HepG2 (cell line): ENCODE data around the gene ATG13. TPM values are rescaled to one million over a fixed set of nuclear protein-coding genes. Genes with fewer than 3 reads are reported as not detected.
A peak's percentile ranks its signal among the peaks of the same experiment; 100 is the strongest.

ENCODE experiments used
- DMTF1 ChIP-seq: sonication (generic); formaldehyde crosslinking; IDR thresholded peaks from 2 replicates; pipeline ENCODE4 v1.4.0; 2020; ENCODE audit warnings: mild to moderate bottlenecking, missing genetic modification reagents
- EHMT2 ChIP-seq: fragments of 200-600 bp; sonication (generic); IDR thresholded peaks from 2 replicates; pipeline ENCODE4 v1.7.0; 2017; ENCODE audit warnings: antibody characterized with exemption, low read depth, low read length, borderline replicate concordance
- FOXC1 ChIP-seq: sonication (generic); formaldehyde crosslinking; IDR thresholded peaks from 2 replicates; pipeline ENCODE4 v1.8.0; 2022; ENCODE audit warnings: mild to moderate bottlenecking, missing genetic modification reagents, borderline replicate concordance
- KLF13 ChIP-seq: sonication (generic); formaldehyde crosslinking; IDR thresholded peaks from 2 replicates; pipeline ENCODE4 v1.4.0; 2020; ENCODE audit warnings: mild to moderate bottlenecking, missing genetic modification reagents
- NR2F6 ChIP-seq, 2 experiments: IDR thresholded peaks; 2 replicates each; pipeline ENCODE4 v1.6.1; 2016; ENCODE audit warnings: antibody characterized with exemption in 1 of 2, mild to moderate bottlenecking in 1 of 2
- PRPF4 ChIP-seq: fragments of 200-400 bp; formaldehyde crosslinking; IDR thresholded peaks from 2 replicates; pipeline ENCODE4 v1.6.1; 2016; ENCODE audit warnings: low read length, low read depth; ENCODE audit not compliant: poor library complexity, severe bottlenecking
- SAP130 ChIP-seq: IDR thresholded peaks from 2 replicates; pipeline ENCODE4 v1.6.1; 2016; ENCODE audit warnings: low read depth
- STAG1 ChIP-seq: sonication (generic); formaldehyde crosslinking; IDR thresholded peaks from 2 replicates; pipeline ENCODE4 v1.4.0; 2020; ENCODE audit warnings: missing genetic modification reagents
- TFDP1 ChIP-seq: IDR thresholded peaks from 2 replicates; pipeline ENCODE4 v1.6.1; 2016; ENCODE audit warnings: missing compliant biosample characterization, missing genetic modification reagents, borderline replicate concordance
- TP53 ChIP-seq: sonication (generic); formaldehyde crosslinking; conservative IDR thresholded peaks from 2 replicates; pipeline ENCODE4 v1.4.0; 2020; ENCODE audit warnings: missing genetic modification reagents
- ZNF230 ChIP-seq: sonication (generic); formaldehyde crosslinking; IDR thresholded peaks from 2 replicates; pipeline ENCODE4 v1.4.0; 2020; ENCODE audit warnings: mild to moderate bottlenecking, missing genetic modification reagents
- ZNF33B ChIP-seq: sonication (generic); formaldehyde crosslinking; IDR thresholded peaks from 2 replicates; pipeline ENCODE4 v1.5.1; 2020; ENCODE audit warnings: mild to moderate bottlenecking, missing genetic modification reagents
- ZNF484 ChIP-seq: sonication (generic); formaldehyde crosslinking; IDR thresholded peaks from 2 replicates; pipeline ENCODE4 v1.5.1; 2020; ENCODE audit warnings: mild to moderate bottlenecking, low read depth, missing genetic modification reagents, borderline replicate concordance
- ZNF616 ChIP-seq: sonication (generic); formaldehyde crosslinking; IDR thresholded peaks from 2 replicates; pipeline ENCODE4 v1.5.0; 2020; ENCODE audit warnings: low read depth, mild to moderate bottlenecking, missing genetic modification reagents
- ZNF703 ChIP-seq: sonication (generic); formaldehyde crosslinking; IDR thresholded peaks from 2 replicates; pipeline ENCODE4 v1.5.1; 2020; ENCODE audit warnings: missing genetic modification reagents, mild to moderate bottlenecking, moderate library complexity, borderline replicate concordance
- ZNF772 ChIP-seq: sonication (generic); formaldehyde crosslinking; IDR thresholded peaks from 2 replicates; pipeline ENCODE4 v1.5.0; 2020; ENCODE audit warnings: mild to moderate bottlenecking, missing genetic modification reagents
- polyA plus RNA-seq, 8 experiments: library from polyadenylated mRNA; depleted of rRNA in 3 of 8; stranded (reverse) in 7 of 8; unstranded in 1 of 8; fragments of >200 nt; fragmentation: Illumina TruSeq in 4 of 8; extraction: Trizol in 4 of 8; gene quantifications; 2 replicates each; pipeline versions ENCODE4 v1.2.1 to v1.2.3, GENCODE V29; 2011 to 2016; ENCODE audit warnings: low read depth in 4 of 8, missing spikeins in 1 of 8, mixed read lengths in 1 of 8; ENCODE audit not compliant: insufficient read depth in 1 of 8
- total RNA-seq, 5 experiments: library from RNA; depleted of rRNA; stranded (reverse); fragments of >200 nt; fragmentation: Illumina TruSeq; extraction: Trizol; gene quantifications; 2 replicates each; pipeline ENCODE4 v1.2.3, GENCODE V29; 2016; ENCODE audit warnings: low read depth in 1 of 5
- TF ChIP-seq, protein P1 (sequence below): sonication (generic); formaldehyde crosslinking; IDR thresholded peaks from 2 replicates; pipeline ENCODE4 v1.8.1; 2023; ENCODE audit warnings: mild to moderate bottlenecking, missing genetic modification reagents
- TF ChIP-seq, protein P2 (sequence below): sonication (generic); formaldehyde crosslinking; conservative IDR thresholded peaks from 2 replicates; pipeline ENCODE4 v1.8.0; 2022; ENCODE audit warnings: mild to moderate bottlenecking, moderate library complexity, missing genetic modification reagents
- TF ChIP-seq, protein P3 (sequence below): sonication (generic); formaldehyde crosslinking; IDR thresholded peaks from 2 replicates; pipeline ENCODE4 v1.4.0; 2020; ENCODE audit warnings: mild to moderate bottlenecking, missing genetic modification reagents, borderline replicate concordance

Gene ATG13
- total and polyA plus RNA-seq, 2 of the 13 experiments (the other 11 are each of a cell fraction or from before 2014, with no cell fraction given), result 55.0 to 77.3 TPM

- TF ChIP-seq, protein P1, sequence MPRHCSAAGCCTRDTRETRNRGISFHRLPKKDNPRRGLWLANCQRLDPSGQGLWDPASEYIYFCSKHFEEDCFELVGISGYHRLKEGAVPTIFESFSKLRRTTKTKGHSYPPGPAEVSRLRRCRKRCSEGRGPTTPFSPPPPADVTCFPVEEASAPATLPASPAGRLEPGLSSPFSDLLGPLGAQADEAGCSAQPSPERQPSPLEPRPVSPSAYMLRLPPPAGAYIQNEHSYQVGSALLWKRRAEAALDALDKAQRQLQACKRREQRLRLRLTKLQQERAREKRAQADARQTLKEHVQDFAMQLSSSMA (CRISPR knock-in tag), result no peak
- TF ChIP-seq DMTF1 (CRISPR knock-in tag) (no peak), STAG1 (CRISPR knock-in tag) (no peak), ZNF484 (CRISPR knock-in tag) (no peak), ZNF230 (CRISPR knock-in tag) (no peak), ZNF703 (CRISPR knock-in tag) (no peak), ZNF772 (CRISPR knock-in tag) (no peak), KLF13 (CRISPR knock-in tag) (no peak), TFDP1 (CRISPR knock-in tag) (no peak), ZNF616 (CRISPR knock-in tag) (no peak), ZNF33B (CRISPR knock-in tag) (no peak), PRPF4 (no peak), EHMT2 (no peak), TP53 (CRISPR knock-in tag) (no peak), SAP130 (CRISPR knock-in tag) (peak; percentile 67), FOXC1 (no peak), NR2F6 (IDR thresholded peaks at IDR 0.05) (peak; percentile 37; the same call in 1 of the 2 replicates), NR2F6 (CRISPR knock-in tag; IDR thresholded peaks at IDR 0.05) (peak; percentile 80)
- TF ChIP-seq, protein P2, sequence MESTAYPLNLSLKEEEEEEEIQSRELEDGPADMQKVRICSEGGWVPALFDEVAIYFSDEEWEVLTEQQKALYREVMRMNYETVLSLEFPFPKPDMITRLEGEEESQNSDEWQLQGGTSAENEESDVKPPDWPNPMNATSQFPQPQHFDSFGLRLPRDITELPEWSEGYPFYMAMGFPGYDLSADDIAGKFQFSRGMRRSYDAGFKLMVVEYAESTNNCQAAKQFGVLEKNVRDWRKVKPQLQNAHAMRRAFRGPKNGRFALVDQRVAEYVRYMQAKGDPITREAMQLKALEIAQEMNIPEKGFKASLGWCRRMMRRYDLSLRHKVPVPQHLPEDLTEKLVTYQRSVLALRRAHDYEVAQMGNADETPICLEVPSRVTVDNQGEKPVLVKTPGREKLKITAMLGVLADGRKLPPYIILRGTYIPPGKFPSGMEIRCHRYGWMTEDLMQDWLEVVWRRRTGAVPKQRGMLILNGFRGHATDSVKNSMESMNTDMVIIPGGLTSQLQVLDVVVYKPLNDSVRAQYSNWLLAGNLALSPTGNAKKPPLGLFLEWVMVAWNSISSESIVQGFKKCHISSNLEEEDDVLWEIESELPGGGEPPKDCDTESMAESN (CRISPR knock-in tag), result no peak
- TF ChIP-seq, protein P3, sequence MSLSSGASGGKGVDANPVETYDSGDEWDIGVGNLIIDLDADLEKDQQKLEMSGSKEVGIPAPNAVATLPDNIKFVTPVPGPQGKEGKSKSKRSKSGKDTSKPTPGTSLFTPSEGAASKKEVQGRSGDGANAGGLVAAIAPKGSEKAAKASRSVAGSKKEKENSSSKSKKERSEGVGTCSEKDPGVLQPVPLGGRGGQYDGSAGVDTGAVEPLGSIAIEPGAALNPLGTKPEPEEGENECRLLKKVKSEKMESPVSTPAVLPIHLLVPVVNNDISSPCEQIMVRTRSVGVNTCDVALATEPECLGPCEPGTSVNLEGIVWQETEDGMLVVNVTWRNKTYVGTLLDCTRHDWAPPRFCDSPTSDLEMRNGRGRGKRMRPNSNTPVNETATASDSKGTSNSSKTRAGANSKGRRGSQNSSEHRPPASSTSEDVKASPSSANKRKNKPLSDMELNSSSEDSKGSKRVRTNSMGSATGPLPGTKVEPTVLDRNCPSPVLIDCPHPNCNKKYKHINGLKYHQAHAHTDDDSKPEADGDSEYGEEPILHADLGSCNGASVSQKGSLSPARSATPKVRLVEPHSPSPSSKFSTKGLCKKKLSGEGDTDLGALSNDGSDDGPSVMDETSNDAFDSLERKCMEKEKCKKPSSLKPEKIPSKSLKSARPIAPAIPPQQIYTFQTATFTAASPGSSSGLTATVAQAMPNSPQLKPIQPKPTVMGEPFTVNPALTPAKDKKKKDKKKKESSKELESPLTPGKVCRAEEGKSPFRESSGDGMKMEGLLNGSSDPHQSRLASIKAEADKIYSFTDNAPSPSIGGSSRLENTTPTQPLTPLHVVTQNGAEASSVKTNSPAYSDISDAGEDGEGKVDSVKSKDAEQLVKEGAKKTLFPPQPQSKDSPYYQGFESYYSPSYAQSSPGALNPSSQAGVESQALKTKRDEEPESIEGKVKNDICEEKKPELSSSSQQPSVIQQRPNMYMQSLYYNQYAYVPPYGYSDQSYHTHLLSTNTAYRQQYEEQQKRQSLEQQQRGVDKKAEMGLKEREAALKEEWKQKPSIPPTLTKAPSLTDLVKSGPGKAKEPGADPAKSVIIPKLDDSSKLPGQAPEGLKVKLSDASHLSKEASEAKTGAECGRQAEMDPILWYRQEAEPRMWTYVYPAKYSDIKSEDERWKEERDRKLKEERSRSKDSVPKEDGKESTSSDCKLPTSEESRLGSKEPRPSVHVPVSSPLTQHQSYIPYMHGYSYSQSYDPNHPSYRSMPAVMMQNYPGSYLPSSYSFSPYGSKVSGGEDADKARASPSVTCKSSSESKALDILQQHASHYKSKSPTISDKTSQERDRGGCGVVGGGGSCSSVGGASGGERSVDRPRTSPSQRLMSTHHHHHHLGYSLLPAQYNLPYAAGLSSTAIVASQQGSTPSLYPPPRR (CRISPR knock-in tag), result 0 out of 2 replicates have a peak, but pooled peaks have one; percentile 36
These were observed 20.2 kb upstream of the ATG13 start (continued) for GRCh38 chr11:46597155-46597554.
